ENCODE measurements around the gene RASSF1. TPM values are rescaled to one million over a fixed set of nuclear protein-coding genes. Genes with fewer than 3 reads are reported as not detected.

Gene RASSF1
- total RNA-seq, 1 donor from 2014 or later = 20.6 TPM

DNA sequence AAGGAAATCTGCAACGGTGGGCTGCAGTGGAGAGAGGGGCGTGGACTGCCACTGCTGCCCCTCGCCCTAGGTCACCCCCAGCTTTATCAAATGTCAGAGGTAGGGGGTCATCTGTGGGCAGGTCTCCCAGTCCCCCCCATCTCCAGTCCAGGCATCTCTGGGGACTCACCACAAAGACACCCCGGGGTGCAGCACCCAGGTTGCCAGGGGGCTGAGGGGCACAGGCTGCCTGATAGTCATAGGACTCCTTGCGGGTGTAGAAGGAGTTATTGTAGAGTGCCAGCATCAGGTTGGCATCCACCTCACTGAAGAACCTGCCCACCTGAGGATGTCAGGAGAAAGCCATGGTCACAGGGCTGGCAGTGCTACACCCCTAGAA is 25.2 kb upstream of the RASSF1 start:
- DNase-seq (ENCODE audit: low read depth in 2 of 2) = no peak

DNA sequence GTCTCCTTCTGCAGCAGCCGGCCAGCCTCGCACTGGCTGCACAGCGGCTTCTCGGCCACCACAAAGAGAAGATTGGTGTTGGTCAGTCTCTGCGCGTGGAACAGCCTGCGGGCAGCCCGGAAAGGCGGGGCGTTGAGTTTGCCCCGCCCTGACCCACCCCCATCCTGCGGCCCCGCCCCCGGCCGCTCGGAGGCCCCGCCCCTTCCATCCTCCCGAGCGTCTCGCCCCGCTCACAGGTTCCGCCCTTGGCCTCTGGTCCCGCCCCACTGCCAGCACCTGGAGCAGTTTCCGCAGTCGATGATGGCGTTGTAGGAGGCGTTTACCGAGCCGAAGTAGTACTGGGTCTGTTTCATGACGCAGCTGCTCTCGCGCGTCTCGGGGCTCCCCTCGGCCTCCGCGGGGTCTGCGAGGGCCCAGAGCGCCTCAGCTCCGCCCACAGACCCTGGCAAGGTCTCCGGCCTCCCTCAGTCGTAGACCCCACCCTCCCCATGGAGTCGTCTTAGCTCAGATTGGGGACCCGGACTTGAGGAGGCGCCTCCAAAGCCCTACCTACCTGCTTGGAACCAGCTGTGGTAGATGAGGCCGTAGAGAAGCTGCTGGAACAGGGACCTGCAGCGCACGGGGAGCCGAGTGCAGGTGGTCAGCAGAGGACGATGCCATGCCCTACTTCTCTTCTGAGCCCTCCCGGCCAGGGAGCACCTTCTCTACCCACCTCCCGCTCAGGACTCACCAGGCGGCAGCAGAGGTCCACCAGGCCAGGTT is 24.6 kb upstream of the RASSF1 start:
- DNase-seq (ENCODE audit: low read depth in 2 of 2) = peak; percentile 61 to 64

DNA sequence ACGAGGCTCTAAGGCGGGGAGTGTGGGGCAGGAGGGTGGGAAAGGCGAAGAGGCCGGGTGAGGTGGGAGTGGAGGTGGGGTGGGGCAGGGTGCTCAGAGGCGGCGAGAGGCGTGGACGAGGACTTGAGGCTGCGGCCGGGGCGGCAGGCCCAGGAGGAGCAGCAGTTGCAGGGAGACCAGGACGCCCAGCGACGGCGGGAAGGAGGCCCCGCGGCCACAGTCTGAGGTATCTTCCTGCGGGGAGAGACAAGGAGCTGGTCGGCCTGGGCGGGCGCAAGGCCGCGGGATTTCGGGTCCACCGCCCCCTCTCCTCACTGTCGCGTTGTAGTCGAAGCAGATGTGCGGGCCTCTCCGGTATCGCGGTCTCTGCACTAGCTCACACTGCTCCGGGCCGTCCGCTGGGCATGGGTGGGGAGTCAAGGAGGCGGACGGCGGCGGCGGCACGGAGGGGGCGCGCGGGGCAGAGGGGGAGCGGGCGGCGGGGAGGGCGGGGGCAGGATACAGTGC is 24.0 kb upstream of the RASSF1 start:
- DNase-seq (ENCODE audit: low read depth in 2 of 2) = peak in 1 of 2 donors; percentile 14

DNA sequence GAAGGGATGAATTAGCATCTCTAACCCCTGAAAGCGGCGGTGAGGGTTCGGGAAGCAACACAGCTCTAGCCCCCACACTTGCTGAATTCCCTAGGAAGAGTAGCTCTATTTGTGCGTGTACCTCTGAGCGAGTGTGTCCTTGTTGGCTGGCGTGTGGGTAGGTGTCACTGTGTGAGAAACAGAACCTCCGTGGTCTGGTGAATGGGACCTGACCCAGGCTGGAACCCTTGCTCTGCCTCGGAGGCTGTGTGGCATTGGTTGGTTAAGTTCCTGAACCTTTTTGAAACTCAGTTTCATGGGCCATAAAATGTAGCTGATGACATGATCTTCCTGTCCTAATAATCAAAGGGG is 19.1 kb upstream of the RASSF1 start:
- DNase-seq (ENCODE audit: low read depth in 2 of 2) = no peak

DNA sequence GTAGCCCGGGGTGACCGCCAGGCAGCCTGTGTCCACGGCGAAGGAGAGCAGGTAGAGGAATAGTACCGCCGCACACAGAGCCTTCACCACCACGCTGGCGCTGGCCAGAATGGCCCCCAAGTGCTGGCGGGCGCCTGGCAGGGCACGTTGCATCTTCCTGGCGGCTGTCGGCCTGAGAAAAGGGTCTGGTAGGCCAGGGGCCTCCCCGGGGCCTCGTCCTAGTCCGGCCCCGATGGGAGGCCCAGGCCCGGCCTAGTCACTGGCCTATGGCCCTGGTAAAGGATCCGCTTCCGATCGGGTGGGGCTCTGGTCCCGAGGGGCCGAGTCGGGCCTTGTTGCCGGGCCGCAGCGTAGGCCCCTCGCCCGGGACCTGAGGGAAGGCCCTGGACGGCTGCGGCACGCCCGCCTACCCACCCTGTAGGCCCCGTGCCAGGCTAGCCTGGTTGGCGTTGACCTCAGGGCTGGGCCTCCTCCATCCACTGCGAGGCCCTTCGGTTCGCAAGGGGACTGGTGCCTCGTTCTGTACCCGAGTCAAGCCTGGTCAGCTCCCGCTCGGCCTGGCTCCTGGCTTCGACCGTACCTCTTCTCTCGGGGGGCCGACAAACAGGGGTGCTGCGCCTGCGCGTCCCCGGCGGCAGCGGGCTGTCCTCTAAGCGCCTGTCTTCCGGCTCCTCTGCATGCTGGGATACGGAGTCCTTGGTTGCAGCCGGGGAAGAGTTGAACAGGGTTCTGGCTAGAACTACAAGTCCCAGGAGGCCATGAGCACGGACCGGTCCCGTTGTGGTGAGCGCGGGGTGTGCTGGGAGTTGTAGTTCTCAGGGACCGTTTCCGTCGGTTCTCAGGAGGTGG is 18.5 kb upstream of the RASSF1 start, which contains the start of gene TMEM115:
Gene TMEM115 (minus strand): TSS at position 611 of the 849 bp plus-strand sequence. CDS start 458 bp downstream, at position 153.
- peak; percentile 99 for DNase-seq (ENCODE audit: low read depth in 2 of 2)

DNA sequence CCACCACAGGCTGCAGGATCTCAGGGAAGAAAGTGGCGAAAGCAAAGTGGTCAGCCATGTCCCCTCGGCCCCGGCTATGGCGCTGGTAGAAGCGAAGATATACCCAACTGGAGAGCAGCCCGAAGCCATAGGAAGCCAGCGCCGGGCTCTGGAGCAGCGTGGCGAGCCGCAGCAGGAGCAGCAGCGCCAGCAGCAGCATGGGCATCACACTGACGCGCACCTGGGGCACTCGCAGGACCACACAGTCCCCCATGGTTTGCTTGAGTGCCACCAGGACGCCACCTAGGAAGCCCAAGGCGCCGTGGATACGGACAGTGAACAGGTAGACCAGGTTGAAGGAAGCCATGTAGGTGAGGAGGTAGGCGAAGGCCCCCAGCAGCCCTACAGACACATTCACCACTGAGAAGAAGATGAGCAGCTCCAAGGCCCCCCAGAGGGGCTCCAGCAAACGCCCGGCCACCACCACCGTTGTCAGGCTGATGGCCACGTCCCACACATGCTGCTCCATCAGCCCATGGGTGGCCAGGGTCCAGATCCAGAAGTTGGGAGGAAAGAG is 17.8 kb upstream of the RASSF1 start:
- no peak for DNase-seq (ENCODE audit: low read depth in 2 of 2)

DNA sequence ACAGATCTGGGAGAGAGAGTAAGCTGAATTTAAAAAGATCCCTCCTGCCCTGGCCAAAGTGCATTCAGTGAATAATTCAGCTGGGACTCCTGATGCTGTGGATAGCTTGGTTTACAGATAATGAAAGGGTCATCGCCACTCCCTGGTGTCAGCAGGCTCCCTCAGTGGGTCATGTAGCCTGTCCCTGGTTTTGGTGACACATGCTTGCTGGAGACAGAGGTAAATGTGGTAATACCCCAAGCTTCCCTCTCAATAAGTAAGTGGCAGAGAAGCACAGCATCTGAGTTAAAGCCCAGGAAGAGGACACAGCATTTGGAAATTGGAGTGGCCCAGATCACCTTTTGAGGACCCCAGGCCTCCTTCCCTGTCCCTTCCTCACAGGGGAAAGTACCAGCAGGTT is 16.8 kb upstream of the RASSF1 start:
- no peak for DNase-seq (ENCODE audit: low read depth in 2 of 2)

DNA sequence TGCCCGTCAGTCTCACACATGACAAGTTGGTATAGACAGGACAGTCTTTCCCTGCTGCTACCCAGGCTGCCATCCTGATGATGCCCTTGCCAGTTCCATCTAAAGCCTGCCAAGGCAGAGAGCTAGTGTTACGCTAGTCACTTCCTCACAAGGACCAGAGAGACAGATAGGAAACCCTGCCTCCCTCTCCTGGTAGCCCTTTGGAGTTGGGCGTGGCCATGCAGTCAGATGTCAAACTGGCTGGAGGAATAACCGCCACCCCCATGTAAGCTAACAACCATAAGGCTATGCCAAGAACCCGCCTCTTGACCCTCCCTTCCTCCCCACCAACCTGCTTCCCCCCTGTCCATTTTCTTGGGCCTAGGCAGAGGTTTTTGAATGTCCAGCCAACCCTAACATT is 15.9 kb upstream of the RASSF1 start:
- peak in 1 of 2 donors; percentile 49 for DNase-seq (ENCODE audit: low read depth in 2 of 2)

DNA sequence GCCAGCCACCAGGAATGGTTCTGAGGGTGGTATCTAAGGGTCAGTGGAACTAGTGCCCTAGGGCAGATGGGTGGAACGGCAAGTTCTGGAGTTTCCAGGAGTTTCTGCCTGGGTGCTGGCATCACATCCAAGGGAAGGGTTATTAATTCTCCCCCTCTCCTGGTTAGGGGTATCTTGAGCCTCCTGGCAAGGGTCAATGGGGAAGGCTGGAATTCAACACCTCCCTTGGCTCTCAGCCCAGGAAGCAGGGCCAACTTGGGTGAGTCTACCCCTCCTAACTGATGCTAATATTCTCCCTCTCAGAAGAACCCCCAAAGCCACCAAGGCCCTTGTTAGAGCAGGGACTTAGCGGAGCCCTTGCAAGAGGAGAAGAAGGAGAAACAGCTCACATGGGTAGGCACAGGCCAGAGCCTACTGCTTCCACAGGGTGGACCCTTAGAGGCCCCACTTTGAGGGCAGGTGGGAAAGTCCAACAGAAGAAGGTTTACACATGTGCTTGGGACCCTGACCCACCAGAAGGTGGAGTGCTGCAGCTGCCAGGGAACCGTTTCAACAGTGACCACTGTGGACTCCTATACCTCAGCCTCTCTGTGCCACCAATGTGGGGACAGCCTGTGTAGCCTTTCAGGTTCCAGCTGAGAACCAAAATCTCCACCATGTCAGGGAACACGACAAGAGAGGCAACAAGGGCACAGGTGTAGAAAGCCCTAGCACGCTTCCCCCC is 15.4 kb upstream of the RASSF1 start:
- DNase-seq (ENCODE audit: low read depth in 2 of 2) = no peak

DNA sequence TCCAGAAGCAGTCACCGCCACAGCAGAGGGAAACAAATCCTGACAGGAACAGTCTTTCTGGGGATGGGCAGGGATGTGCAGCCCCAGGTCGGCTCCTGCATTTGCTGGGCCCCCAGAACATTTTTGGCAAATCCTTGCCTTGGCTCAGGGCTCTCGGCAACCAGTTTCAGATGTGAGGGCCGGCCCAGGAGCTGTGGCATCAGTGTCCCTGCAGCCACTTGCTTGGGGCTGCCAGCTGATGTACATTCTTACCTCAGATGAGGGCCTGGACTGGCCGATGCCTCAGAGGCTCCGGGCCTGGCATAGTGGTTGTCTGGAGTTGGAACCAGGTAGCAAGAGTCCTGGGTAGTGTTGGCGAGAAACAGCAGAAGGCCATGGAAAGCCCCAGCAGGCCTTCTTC is 14.2 kb upstream of the RASSF1 start:
- DNase-seq (ENCODE audit: low read depth in 2 of 2) = no peak

DNA sequence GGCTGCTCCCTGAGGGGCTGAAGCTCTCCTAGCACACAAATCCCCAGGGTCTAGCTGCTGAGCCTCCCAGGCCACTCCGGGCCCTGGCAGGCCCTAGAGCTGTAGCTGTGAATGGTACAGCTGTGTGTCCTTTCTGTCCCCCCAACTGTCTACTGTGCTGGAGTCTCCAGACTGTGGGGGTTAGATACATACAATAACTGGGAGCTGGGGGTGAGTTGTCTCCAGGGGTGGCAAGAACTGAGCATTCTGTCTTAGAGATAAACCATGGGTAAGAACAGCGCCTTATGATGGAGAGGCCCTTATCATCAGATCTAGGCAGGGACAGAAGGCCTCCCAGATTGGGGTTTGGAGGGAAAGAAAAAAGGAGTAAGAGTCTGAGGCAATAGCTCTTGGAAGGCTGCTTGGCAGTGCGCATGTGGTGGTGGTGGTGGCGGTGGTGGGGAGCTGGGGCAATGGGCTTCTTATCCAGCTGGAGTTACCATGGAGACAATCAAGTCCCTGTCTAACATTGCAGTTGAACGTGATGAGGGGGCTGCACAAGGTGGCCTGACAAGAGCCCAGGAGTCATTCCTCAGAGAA is 13.6 kb upstream of the RASSF1 start:
- no peak for DNase-seq (ENCODE audit: low read depth in 2 of 2)

DNA sequence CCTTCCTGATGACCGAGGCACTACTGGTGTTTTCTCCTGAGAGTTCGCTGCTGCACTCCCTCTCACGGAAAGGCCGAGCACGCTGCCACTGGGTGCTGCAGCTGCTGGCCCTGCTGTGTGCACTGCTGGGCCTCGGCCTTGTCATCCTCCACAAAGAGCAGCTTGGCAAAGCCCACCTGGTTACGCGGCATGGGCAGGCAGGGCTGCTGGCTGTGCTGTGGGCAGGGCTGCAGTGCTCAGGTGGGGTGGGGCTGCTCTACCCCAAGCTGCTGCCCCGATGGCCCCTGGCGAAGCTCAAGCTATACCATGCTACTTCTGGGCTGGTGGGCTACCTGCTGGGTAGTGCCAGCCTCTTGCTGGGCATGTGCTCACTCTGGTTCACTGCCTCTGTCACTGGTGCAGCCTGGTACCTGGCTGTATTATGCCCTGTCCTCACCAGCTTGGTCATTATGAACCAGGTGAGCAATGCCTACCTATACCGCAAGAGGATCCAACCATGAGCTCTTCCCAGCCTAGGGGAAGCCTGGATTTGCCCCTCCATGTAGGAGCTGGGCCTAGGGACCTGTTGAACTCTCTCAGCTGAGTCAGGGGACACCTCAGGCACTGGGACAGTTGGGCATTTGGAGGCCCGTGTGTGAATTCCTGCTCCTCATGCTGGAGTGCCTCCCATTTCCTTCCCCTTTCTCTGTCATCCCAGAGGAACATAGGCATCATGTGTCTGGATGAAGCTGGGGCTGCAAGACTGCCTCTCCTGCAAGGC is 12.8 kb upstream of the RASSF1 start:
- no peak for DNase-seq (ENCODE audit: low read depth in 2 of 2)

DNA sequence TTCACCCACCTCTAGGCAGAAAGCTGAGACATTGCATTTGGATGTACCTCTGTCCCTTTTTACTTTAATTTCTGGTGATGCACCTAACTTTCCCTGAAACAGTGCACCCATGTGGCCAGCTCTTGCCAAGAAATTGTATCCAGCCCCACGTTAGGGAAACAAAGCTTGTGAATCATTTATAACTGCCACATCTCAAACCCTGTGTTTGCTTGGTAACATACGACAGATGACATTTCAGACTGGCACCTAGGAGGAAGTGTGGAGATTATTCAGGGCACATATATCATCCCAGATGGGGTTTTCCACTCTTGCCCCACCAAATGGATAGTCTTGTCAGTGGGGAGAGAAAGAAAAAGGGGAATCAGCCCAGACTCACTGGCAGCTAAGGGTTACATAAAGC is 12.1 kb upstream of the RASSF1 start:
- DNase-seq (ENCODE audit: low read depth in 2 of 2) = peak; percentile 24

DNA sequence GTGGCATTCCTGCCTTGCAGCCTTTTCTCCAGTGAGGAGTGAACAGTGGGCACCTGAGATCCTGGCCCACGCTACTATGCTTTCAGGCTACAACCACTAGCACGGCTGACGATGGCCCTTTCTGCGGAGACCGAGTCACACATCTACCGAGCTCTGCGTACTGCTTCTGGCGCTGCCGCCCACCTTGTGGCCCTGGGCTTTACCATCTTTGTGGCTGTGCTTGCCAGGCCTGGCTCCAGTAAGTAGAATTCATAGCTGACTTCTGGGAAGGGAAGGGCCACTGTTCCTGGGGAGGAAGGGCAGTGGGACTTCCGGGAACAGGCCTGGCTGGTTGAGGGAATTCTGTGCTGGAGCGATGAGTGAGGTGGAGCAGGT is 10.7 kb upstream of the RASSF1 start:
- DNase-seq (ENCODE audit: low read depth in 2 of 2) = no peak

DNA sequence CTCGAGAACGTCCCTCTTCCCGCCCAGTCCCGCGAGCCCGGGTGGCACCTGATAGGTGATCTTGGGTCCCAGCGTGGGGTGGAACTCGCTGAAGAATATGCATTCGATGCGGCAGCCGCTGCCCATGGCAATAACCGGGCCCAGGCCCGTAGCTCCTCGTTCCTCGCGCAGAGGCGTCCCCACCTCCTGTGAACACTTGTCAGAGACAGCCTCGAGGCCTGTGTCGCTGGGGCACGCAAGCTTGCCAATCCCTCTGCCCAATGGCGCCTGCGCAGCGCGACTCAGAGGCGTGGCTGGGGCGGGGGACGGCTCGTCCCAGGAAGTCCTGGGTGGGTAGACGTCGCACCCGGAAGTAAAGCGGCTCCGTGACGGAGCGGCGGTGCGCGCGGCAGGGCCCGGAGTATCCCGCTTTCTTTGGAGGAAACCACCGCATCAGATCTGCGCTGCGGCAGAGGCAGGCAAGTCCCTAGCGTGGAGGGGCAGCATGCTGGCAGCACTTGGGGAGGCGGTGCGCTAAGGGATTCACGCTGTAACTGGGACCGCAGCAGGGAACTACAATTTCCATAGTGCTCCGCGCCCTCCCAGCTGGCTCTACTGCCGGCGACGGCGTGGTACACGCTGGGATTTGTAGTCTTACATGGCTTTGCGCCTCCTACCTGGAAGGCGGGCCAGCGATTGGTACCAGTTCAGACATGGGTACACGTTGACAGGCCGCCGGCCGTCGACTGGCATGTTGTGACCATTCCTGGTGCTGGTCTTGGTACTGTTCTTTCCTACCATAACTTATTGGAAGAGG is 10.1 kb upstream of the RASSF1 start, which contains the start of the genes CYB561D2 and NPRL2:
Gene CYB561D2 (plus strand): TSS at position 336 of the 796 bp plus-strand sequence. CDS start 572 bp downstream, outside the sequence.
Gene NPRL2 (minus strand): TSS at position 249 of the 796 bp plus-strand sequence. CDS start 123 bp downstream, at position 126.
- peak; percentile 92 to 96 for DNase-seq (ENCODE audit: low read depth in 2 of 2)

DNA sequence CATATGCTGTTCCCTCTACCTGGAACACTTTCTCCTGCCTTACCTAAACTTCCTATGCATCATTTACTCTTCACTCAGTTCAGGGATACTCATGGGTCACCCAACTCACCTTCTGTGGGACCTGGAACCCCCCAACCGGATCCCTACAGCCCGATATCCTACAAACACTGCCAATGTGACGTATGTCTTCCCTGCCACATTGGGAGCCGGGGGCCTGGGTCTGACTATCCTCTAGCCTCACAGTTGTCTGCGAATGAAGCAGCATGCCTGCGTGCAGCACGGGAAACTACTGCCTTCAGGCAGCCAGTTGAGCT is 9.5 kb upstream of the RASSF1 start:
- no peak for DNase-seq (ENCODE audit: low read depth in 2 of 2)

DNA sequence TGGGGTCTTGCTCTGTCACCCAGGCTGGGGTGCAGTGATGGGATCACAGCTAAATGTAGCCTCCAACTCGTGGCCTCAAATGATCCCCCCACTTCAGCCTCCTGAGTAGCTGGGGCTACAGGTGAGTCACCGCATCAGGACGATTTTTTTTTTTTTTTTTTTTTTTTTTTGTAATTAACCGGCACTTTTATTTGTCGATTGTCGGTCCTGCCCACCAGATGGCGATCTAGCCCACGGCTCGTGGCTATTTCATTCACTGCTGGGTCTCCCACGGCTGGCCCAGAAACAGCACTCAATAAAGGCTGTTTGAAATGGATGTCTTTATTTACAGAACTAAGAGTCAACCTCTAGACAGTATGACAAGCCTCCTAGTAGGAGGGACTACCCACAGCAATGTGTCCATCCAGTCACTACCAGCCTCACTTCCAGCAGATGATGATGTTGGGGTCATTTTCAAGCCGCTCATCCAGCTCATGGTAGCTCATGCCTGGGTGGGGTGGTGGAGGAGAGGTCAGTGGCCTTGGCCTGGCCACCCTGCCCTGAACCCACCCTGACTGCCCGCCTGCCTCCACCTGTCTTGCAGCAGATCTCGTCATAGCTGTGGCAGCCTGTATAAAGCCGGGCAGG is 6.7 kb upstream of the RASSF1 start:
- peak; percentile 80 to 84 for DNase-seq (ENCODE audit: low read depth in 2 of 2)

DNA sequence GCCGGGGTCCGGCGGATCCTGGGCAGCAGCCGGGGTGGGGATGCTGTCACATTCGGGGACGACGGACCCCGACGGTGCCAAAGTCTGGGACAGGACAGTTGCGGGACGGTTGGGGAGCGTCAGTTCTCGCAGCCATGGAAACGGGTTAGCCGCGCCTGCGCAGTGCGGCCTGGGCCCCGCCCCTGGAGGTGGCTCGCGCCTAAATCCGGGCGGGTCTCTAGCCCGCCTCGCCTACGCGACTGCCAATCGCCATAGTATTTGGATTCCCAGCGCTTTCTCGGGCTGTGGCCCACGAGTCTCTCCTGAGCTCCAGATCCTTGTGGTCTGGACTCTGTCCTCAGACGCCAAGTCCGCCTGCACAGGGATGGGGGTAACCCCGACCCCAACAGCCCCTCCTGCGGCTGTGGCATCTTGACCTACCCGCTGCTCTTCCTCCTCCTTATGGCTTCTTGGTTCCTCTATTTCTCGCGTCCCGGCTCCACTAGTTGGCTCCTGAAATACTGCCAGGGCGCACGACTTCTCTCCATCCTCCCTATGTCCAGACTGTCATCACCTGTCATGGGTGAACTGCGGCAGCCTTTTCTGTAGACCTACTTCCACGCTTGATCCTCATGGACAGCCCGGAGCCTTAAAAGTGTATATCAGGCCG is 5.1 kb upstream of the RASSF1 start, which contains the start of gene ZMYND10:
Gene ZMYND10 (minus strand): TSS at position 147 of the 649 bp plus-strand sequence. CDS start 153 bp downstream, outside the sequence.
- DNase-seq (ENCODE audit: low read depth in 2 of 2) = peak in 1 of 2 donors; percentile 53

Measured in lung microvascular endothelial cell (primary cell).